Endothelial cell of umbilical vein (primary cell): ENCODE data around the gene SELENON. TPM values are rescaled to one million over a fixed set of nuclear protein-coding genes. Genes with fewer than 3 reads are reported as not detected.
A peak's percentile ranks its signal among the peaks of the same experiment; 100 is the strongest.

Experiments used
- BruUV-seq: library from RNA; stranded (reverse); fragments of 400-500 nt; replicated peaks from 2 replicates; lab custom pipeline; 2021; lab: Mats Ljungman, UMichigan
- CTCF ChIA-PET: fragments of 300-600, 350-600 bp; sonication (Branson Sonifier 250); formaldehyde crosslinking; loops from one replicate; lab custom pipeline; 2021; ENCODE audit warnings: antibody characterized with exemption, inconsistent platforms; lab: Charles Lee
- POLR2A ChIA-PET: fragments of 300-600, 350-600 bp; sonication (Branson Sonifier 250); formaldehyde crosslinking; loops from one replicate; lab custom pipeline; 2021; ENCODE audit warnings: antibody characterized with exemption, inconsistent platforms; lab: Charles Lee
- DNase-seq: peaks from one replicate; pipeline ENCODE4 v3.0.0-alpha.2; 2011; ENCODE audit warnings: low read depth, low spot score
- FAIRE-seq: peaks from 2 replicates; lab custom pipeline; 2011; peaks lifted over from hg19 to GRCh38; lab: Jason Lieb, UNC
- H2AFZ ChIP-seq: 2 replicates; pipeline ENCODE4 v1.6.0; 2012; ENCODE audit warnings: low read depth, low read length, control low read depth, inconsistent platforms
- H3K27ac ChIP-seq: 2 replicates; pipeline ENCODE4 v1.5.1; 2011; ENCODE audit warnings: low read depth, mild to moderate bottlenecking, control low read depth, low read length, moderate library complexity; ENCODE audit not compliant: insufficient read depth
- H3K27me3 ChIP-seq, 2 experiments: 2 replicates each; pipeline versions ENCODE4 v1.6.0 to v1.6.1; 2011; ENCODE audit warnings: low read length in 2 of 2, mixed read lengths in 1 of 2; ENCODE audit not compliant: control insufficient read depth in 2 of 2, insufficient read depth in 2 of 2
- H3K36me3 ChIP-seq, 2 experiments: 2 replicates in 1 of 2; 3 replicates in 1 of 2; pipeline ENCODE4 v1.5.1; 2011; ENCODE audit warnings: low read length in 2 of 2, mild to moderate bottlenecking in 1 of 2, moderate library complexity in 1 of 2; ENCODE audit not compliant: control insufficient read depth in 2 of 2, insufficient read depth in 2 of 2; ENCODE audit errors: extremely low read depth in 1 of 2
- H3K4me1 ChIP-seq: 3 replicates; pipeline ENCODE4 v1.5.1; 2011; ENCODE audit warnings: mild to moderate bottlenecking, low read length; ENCODE audit not compliant: control insufficient read depth, insufficient read depth; ENCODE audit errors: extremely low read depth
- H3K4me2 ChIP-seq: 2 replicates; pipeline ENCODE4 v1.6.1; 2011; ENCODE audit warnings: low read length, control low read depth, mixed read lengths; ENCODE audit not compliant: insufficient read depth
- H3K4me3 ChIP-seq, 3 experiments: fragments of 200-600 bp in 1 of 3; sonication (generic), shearing (Covaris generic) in 1 of 3; replicated peaks in 1 of 3; 2 replicates each; pipeline ENCODE4 v1.5.1; 2011 to 2016; ENCODE audit warnings: control low read depth in 3 of 3, low read length in 3 of 3, mild to moderate bottlenecking in 2 of 3, inconsistent platforms in 1 of 3, low read depth in 1 of 3, moderate library complexity in 1 of 3; ENCODE audit not compliant: insufficient read depth in 1 of 3
- H3K79me2 ChIP-seq: 2 replicates; pipeline ENCODE4 v1.6.0; 2012; ENCODE audit warnings: low read length, inconsistent platforms; ENCODE audit not compliant: control insufficient read depth, insufficient read depth
- H3K9ac ChIP-seq: replicated peaks from 2 replicates; pipeline ENCODE3; 2011; ENCODE audit warnings: low read length, control low read depth; ENCODE audit not compliant: insufficient read depth; ENCODE audit errors: extremely low read depth
- H3K9me1 ChIP-seq: replicated peaks from 3 replicates; pipeline ENCODE4 v1.6.0; 2011; ENCODE audit warnings: mild to moderate bottlenecking, low read length; ENCODE audit not compliant: control insufficient read depth, insufficient read depth; ENCODE audit errors: extremely low read depth
- H3K9me3 ChIP-seq: replicated peaks from 2 replicates; pipeline ENCODE4 v1.5.1; 2012; ENCODE audit warnings: low read length, inconsistent platforms; ENCODE audit not compliant: control insufficient read depth, insufficient read depth
- H4K20me1 ChIP-seq: replicated peaks from 2 replicates; pipeline ENCODE3; 2011; ENCODE audit warnings: mild to moderate bottlenecking, low read length; ENCODE audit not compliant: control insufficient read depth, insufficient read depth; ENCODE audit errors: extremely low read depth
- GATA2 ChIP-seq: IDR thresholded peaks from 2 replicates; pipeline ENCODE4 v1.7.0; 2011; ENCODE audit warnings: low read depth, mild to moderate bottlenecking, moderate library complexity, mixed read lengths, low read length; ENCODE audit not compliant: insufficient read length, insufficient read depth
- POLR2A ChIP-seq: IDR thresholded peaks from 2 replicates; pipeline ENCODE4 v1.6.1; 2012; ENCODE audit warnings: low read depth, mild to moderate bottlenecking, control low read depth, low read length
- POLR2AphosphoS5 ChIP-seq: IDR thresholded peaks from 2 replicates; pipeline ENCODE4 v1.6.1; 2012; ENCODE audit warnings: low read depth, mild to moderate bottlenecking, control low read depth, low read length, moderate library complexity; ENCODE audit not compliant: insufficient read depth
- dilution Hi-C: fragments of 300-500 bp; cut with MboI; formaldehyde crosslinking; loops from one replicate; pipeline ENCODE4 v1.15.0; 2019; ENCODE audit warnings: low sequenced_read_pairs; ENCODE audit not compliant: extremely low pct_ligation_motif_present
- intact Hi-C: fragments of 100-400 bp; cut with micrococcal nuclease; formaldehyde crosslinking; loops from one replicate; pipeline ENCODE4 v1.10.0; 2022
- polyA plus RNA-seq, 4 experiments: library from polyadenylated mRNA; depleted of rRNA in 3 of 4; stranded (reverse) in 3 of 4; unstranded in 1 of 4; fragments of >200 nt; gene quantifications; 2 replicates each; pipeline versions ENCODE4 v1.2.1 to v1.2.3, GENCODE V29; 2011 to 2012; ENCODE audit warnings: missing spikeins in 1 of 4
- total RNA-seq: library from RNA; stranded (reverse); gene quantifications from 2 replicates; pipeline ENCODE4 v1.2.3, GENCODE V29; 2021
- TF ChIP-seq, protein P1 (sequence below), 2 donors: IDR thresholded peaks; 1 replicate in 1 of 2; 2 replicates in 1 of 2; pipeline ENCODE4 v1.5.1; 2011; ENCODE audit warnings: low read length in 2 of 2, mild to moderate bottlenecking in 2 of 2, moderate library complexity in 2 of 2, control low read depth in 1 of 2, inconsistent platforms in 1 of 2, low read depth in 1 of 2; ENCODE audit not compliant: insufficient read depth in 1 of 2; ENCODE audit errors: extremely low read depth in 1 of 2

Gene SELENON
- total and polyA plus RNA-seq, 2 donors (not counting 3 experiments of a cell fraction or from before 2014, with no cell fraction given), result 117 to 182 TPM

DNA sequence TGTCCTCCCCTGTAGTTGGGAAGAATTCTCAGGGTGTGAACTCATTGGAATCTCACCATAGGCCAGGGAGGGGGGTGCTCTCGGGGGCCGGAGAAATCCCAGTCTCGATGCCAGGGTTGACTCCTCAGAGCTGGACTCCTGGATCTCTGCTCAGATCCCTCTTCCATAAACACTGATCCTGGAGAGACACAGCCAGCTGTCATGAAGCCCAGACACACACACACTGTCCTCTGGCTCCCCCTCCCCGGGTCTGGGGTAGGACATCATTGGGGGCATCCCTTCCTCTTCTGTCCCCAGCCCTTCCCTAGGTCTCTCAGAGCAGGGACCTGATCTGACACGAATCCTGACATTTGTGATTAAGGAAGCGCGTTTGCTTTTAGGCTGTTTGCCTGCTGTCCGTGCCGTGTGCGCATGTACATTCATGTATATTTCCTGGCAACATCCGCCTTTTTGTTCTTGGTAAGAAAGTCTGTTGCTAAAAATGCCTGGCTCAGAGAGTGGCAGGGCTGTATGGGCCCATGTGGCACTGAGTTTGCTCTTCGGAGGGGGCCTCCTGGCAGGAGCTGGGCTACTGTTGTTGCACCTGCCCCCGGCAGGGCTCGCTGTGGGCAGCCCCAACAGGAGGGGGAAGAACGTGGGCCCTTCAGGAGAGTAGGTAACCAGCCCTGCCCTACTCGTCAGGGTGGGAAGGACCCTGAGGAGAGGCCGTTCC, 45.4 kb upstream of the SELENON start:
- Histone ChIP-seq H3K9me1 (no peaks in the 10 kb centered on the region), H3K4me1 (no peaks in the 10 kb centered on the region), H3K9ac (no peak overlapping the region), H2AFZ (peak overlapping the region; percentile 65), H3K4me3 (no peak overlapping the region), H3K79me2 (no peaks in the 10 kb centered on the region), H4K20me1 (no peaks in the 10 kb centered on the region), H3K27me3 (peaks cover 0 to 4% of the 10 kb centered on the region in 2 experiments), H3K36me3 (no peaks in the 10 kb centered on the region), H3K9me3 (no peaks in the 10 kb centered on the region), H3K27ac (no peak overlapping the region), H3K4me2 (no peak overlapping the region)
- intact Hi-C loops, result no loop called here
- CTCF ChIA-PET, result interaction anchor here (1.3 kb wide), 1 partner anchor 11 kb away, joined by 4 read pairs; no protein-coding TSS in a partner anchor
- dilution Hi-C loops, result no loop called here
- DNase-seq, result peak; percentile 48
- no peak for TF ChIP-seq GATA2
- TF ChIP-seq, protein P1, sequence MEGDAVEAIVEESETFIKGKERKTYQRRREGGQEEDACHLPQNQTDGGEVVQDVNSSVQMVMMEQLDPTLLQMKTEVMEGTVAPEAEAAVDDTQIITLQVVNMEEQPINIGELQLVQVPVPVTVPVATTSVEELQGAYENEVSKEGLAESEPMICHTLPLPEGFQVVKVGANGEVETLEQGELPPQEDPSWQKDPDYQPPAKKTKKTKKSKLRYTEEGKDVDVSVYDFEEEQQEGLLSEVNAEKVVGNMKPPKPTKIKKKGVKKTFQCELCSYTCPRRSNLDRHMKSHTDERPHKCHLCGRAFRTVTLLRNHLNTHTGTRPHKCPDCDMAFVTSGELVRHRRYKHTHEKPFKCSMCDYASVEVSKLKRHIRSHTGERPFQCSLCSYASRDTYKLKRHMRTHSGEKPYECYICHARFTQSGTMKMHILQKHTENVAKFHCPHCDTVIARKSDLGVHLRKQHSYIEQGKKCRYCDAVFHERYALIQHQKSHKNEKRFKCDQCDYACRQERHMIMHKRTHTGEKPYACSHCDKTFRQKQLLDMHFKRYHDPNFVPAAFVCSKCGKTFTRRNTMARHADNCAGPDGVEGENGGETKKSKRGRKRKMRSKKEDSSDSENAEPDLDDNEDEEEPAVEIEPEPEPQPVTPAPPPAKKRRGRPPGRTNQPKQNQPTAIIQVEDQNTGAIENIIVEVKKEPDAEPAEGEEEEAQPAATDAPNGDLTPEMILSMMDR (IDR thresholded peaks at IDR 0.05; ENCODE audit: extremely low read depth in 1 of 2, insufficient read depth in 1 of 2, low read depth in 1 of 2, low read length in 2 of 2), result peak in 1 of 2 donors; percentile 18
- TF ChIP-seq POLR2A, result no peak
- no peak for TF ChIP-seq POLR2AphosphoS5
- FAIRE-seq, result peak; percentile 64
- BruUV-seq, result no TSS peak
- POLR2A ChIA-PET, result no interaction called here
